Thymus (tissue), 11 donors: Measurements from ENCODE around the gene ANXA5. TPM values are rescaled to one million over a fixed set of nuclear protein-coding genes. Genes with fewer than 3 reads are reported as not detected.

Experiments used
- DNase-seq, 9 donors: peaks; one replicate each; pipeline ENCODE4 v3.0.0-alpha.2; 2013; ENCODE audit warnings: low spot score in 9 of 9, low read depth in 6 of 9, missing footprints in 1 of 9
- H3K27ac ChIP-seq, 2 donors: one replicate each; pipeline ENCODE4 v1.5.1; 2013; ENCODE audit warnings: control low read depth in 1 of 2, low read depth in 1 of 2, low read length in 1 of 2, mild to moderate bottlenecking in 1 of 2, moderate library complexity in 1 of 2
- H3K27me3 ChIP-seq, 2 donors: one replicate each; pipeline ENCODE4 v1.5.1; 2013; ENCODE audit warnings: low read length in 1 of 2; ENCODE audit not compliant: control insufficient read depth in 2 of 2, insufficient read depth in 1 of 2
- H3K36me3 ChIP-seq, 2 donors: one replicate each; pipeline ENCODE4 v1.5.1; 2013; ENCODE audit warnings: low read length in 1 of 2, mild to moderate bottlenecking in 1 of 2, moderate library complexity in 1 of 2; ENCODE audit not compliant: control insufficient read depth in 2 of 2, insufficient read depth in 2 of 2
- H3K4me1 ChIP-seq, 2 donors: one replicate each; pipeline ENCODE4 v1.5.1; 2013; ENCODE audit warnings: low read length in 2 of 2; ENCODE audit not compliant: control insufficient read depth in 2 of 2, insufficient read depth in 2 of 2
- H3K4me3 ChIP-seq, 2 donors: one replicate each; pipeline ENCODE4 v1.5.1; 2013; ENCODE audit warnings: low read length in 2 of 2, control low read depth in 1 of 2, mild to moderate bottlenecking in 1 of 2
- H3K9me3 ChIP-seq, 2 donors: one replicate each; pipeline ENCODE4 v1.5.1; 2013; ENCODE audit warnings: low read length in 1 of 2, mild to moderate bottlenecking in 1 of 2; ENCODE audit not compliant: control insufficient read depth in 2 of 2, insufficient read depth in 1 of 2
- WGBS: extraction: QIAGEN DNeasy Blood & Tissue Kit; methylation state at CpG from one replicate; pipeline ENCODE4 v1.1.7; 2013; 5-methylcytosine and 5-hydroxymethylcytosine counted together
- polyA plus RNA-seq: library from polyadenylated mRNA; stranded (reverse); fragments of 200-250 nt; gene quantifications from one replicate; pipeline ENCODE4 v1.2.3, GENCODE V29; 2013
- total RNA-seq: library from RNA; stranded (reverse); fragments of 120-200 nt; gene quantifications from one replicate; pipeline ENCODE4 v1.2.4, GENCODE V29; 2013
- donor health status: healthy.

ANXA5 gene
- total and polyA plus RNA-seq, 2 donors, result 88.2 to 193 TPM

DNA sequence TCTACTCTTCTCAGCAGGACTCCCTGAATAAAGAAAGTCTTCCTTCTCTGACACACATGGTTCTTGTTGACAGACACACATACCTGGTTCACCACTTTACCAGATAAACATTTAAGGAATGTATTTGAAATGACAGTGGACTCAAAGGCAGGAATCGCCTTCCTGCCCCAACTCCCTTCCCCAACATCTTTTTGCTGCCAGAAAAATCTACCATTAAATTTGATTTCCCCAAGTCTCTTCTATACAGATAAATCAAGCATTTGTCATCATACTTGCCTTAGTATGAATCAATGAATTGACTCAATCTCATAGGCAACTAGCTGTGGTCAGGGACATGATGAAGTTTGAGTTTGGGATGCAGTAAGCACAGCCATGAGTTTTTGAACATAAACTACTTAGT is 23.3 kb upstream of the ANXA5 start:
- Histone ChIP-seq H3K27ac (no peak overlapping the region), H3K9me3 (no peaks in the 10 kb centered on the region), H3K4me1 (no peaks in the 10 kb centered on the region), H3K4me3 (no peak overlapping the region), H3K27me3 (no peaks in the 10 kb centered on the region), H3K36me3 (no peaks in the 10 kb centered on the region)
- no peak for DNase-seq
- 89% methylated on average over 1 of the region's 1 CpG for WGBS

DNA sequence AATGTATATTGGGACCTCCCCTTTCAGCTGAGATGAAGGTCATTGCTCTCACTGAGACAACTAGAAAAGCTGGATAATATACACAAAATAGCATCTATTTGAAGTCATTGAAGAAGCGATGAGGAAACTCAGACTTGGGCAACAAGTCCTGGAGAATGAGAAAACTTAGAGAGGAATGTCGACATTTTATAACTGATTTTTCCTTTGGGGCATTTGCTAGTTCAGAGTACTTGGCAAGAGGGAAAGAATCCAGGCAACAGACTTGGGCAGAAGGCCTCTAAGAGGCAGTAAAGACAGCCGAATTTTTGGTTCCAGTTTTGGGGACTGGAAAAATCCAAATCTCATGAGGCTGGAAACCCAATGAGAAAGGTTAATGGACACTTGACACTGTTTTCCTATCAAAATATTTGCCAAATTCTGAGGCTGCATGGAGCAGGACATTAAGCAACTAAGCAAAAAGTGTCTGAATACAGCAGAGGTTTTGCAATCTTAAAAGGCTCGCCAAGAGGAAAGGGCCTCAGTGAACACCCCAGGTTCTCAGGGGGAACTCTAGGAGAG is 21.0 kb upstream of the ANXA5 start:
- no peaks in the 10 kb centered on the region for H3K36me3 ChIP-seq
- no peak overlapping the region for H3K27ac ChIP-seq
- H3K4me3 ChIP-seq, result no peak overlapping the region
- H3K9me3 ChIP-seq, result no peaks in the 10 kb centered on the region
- H3K27me3 ChIP-seq, result peaks cover 3 to 11% of the 10 kb centered on the region in 2 donors
- no peak for DNase-seq
- no peaks in the 10 kb centered on the region for H3K4me1 ChIP-seq
- 72% methylated on average over 4 of the region's 4 CpGs for WGBS

DNA sequence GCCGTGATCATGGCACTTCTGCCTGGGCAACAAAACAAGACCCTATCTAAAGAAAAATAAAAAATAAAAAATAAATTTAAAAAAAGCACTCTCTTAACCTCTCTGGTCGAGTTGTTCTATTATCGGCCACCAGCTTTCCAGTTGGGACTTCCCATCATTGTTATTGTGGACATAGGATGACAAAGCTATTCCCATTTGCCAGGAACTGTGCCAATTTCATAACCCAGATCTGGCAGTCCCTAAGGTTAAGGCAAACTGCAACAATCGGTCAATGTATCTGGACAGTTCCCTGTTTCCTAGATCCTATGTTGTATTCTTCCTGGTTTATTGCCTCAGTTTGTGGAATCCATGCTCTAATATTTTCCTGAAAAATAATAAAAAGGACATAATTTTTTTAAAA is 17.8 kb upstream of the ANXA5 start:
- no peak overlapping the region for H3K27ac ChIP-seq
- DNase-seq, result no peak
- H3K4me1 ChIP-seq, result no peaks in the 10 kb centered on the region
- no peaks in the 10 kb centered on the region for H3K9me3 ChIP-seq
- 95% methylated on average over 4 of the region's 4 CpGs for WGBS
- no peak overlapping the region for H3K4me3 ChIP-seq
- H3K36me3 ChIP-seq, result no peaks in the 10 kb centered on the region
- H3K27me3 ChIP-seq, result peaks cover 6 to 35% of the 10 kb centered on the region in 2 donors

DNA sequence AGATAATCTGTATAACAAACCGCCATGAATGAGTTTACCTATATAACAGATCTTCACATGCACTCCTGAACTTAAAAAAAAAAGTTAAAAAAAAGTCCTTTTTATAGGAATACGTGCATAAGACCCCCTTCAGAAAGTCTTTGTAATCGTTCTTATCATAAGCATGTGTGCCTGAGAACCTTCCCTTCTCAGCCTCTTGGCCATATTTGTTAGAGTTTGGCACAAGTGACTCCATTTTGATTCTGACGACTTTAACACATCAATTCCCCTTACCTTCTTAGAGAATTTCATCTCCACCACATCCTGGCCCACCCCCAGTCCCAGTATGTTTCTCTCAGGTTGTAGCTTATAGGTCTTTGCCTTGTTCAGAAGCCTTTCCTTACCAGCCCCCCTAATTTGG is 16.0 kb upstream of the ANXA5 start:
- WGBS, result 96% methylated on average over 4 of the region's 4 CpGs
- no peak overlapping the region for H3K27ac ChIP-seq
- no peak for DNase-seq
- no peak overlapping the region for H3K4me3 ChIP-seq
- peaks cover 6 to 38% of the 10 kb centered on the region in 2 donors for H3K27me3 ChIP-seq
- no peaks in the 10 kb centered on the region for H3K36me3 ChIP-seq
- H3K4me1 ChIP-seq, result no peaks in the 10 kb centered on the region
- H3K9me3 ChIP-seq, result no peaks in the 10 kb centered on the region

DNA sequence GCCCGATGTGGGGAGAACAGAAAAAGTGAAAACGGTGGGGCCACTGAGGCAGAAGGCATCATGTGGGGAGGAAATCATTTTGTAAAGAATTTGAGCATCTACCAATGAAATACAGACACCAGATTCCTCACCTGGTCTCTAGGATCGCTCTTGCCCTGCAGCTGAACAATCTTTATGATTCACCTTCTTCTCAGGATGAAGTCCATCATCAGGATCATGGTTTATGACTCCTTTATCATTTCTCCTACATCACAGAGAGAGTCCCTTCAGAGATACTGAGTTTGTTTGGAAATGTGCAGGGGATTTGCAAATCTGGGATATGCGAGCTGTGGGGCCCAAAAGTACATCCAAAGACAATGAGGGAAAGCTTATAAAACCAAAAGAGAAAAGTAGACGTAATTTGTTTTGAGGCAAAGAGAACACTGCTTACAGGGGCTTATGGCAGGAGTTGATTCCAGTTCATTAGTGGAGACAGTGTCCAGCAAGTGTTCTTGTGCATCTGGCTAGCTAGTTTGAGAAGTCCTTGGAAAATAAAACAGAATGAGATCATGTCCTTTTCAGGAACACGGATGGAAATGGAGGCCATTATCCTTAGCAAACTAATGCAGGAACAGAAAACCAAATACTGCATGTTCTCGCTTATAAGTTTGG is 15.3 kb upstream of the ANXA5 start:
- H3K4me3 ChIP-seq, result no peak overlapping the region
- 71% methylated on average over 7 of the region's 7 CpGs for WGBS

DNA sequence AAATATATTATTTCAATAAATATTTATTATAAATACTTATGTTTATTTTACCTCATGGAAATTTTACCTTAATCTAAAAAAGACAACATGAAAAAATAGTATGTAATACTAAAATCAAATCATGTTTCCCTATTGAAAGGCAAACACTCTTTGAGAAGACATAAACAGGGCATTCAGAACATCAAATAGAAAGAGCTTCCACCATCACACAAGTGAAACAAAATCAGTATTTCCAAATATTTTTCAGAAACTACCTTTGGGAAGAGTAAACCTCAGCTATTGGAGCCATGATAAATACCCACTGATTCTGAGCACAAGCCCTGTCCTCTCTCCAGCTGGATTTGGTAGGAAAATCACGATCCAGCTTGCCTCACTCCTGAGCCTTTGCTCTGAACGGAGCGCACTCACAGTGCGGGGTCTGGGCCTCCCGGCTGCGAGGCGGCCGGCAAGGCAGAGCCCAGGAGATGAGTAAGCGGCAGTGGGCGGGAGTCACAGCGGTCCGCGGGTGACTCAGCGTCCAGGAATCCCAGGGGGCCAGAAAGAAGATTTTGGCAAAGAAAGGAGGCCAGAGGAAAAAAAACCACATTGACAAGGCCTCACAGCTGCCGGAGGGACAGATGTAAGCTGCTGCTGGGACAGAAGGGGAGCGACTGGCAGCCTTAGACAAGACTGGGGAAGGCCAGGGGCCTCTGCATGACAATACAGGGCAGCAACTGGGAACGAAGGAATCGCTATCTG is 14.7 kb upstream of the ANXA5 start:
- no peaks in the 10 kb centered on the region for H3K9me3 ChIP-seq
- WGBS, result 9% methylated on average over 18 of the region's 18 CpGs
- no peak overlapping the region for H3K27ac ChIP-seq
- peak in 2 of 9 donors; percentile 2 to 25 for DNase-seq
- H3K36me3 ChIP-seq, result no peaks in the 10 kb centered on the region
- no peak overlapping the region for H3K4me3 ChIP-seq
- no peaks in the 10 kb centered on the region for H3K4me1 ChIP-seq
- H3K27me3 ChIP-seq, result peaks cover 6 to 38% of the 10 kb centered on the region in 2 donors

More for the DNA sequence above, 15.3 kb upstream of the ANXA5 start:
- no peaks in the 10 kb centered on the region for H3K9me3 ChIP-seq
- DNase-seq, result no peak
- no peak overlapping the region for H3K27ac ChIP-seq
- peaks cover 6 to 38% of the 10 kb centered on the region in 2 donors for H3K27me3 ChIP-seq
- H3K36me3 ChIP-seq, result no peaks in the 10 kb centered on the region
- H3K4me1 ChIP-seq, result no peaks in the 10 kb centered on the region

DNA sequence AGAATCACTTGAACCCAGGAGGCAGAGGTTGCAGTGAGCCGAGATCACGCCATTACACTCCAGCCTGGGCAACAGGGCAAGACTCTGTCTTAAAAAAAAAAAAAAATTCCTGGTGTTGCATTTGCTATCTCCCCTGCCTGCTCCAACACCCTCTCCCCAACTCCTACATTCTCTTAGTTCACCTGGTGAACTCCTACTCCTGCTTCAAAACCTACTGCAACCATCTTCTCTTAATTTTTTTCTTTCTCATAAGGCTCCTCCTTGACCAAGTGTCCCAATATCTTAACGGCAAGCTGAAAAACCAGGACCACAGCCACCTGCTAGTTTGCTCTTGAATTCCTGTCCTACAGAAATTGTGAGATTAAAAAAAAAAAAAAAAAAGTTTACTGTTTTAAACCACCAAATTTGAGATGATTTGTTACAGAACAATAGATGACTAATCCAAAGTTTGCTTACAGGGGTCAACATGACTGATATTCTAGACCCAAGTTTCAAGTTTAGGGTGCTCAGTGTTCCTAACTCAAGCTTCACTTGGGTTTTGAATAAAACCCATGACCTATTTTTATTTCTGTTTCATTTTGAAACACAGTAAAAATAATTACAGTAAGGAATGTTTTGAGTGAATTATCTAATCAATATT is 13.1 kb upstream of the ANXA5 start:
- 86% methylated on average over 3 of the region's 3 CpGs for WGBS
- DNase-seq, result no peak
- H3K27me3 ChIP-seq, result peaks cover 6 to 38% of the 10 kb centered on the region in 2 donors
- no peaks in the 10 kb centered on the region for H3K9me3 ChIP-seq
- no peaks in the 10 kb centered on the region for H3K4me1 ChIP-seq
- H3K4me3 ChIP-seq, result no peak overlapping the region
- no peaks in the 10 kb centered on the region for H3K36me3 ChIP-seq
- no peak overlapping the region for H3K27ac ChIP-seq

DNA sequence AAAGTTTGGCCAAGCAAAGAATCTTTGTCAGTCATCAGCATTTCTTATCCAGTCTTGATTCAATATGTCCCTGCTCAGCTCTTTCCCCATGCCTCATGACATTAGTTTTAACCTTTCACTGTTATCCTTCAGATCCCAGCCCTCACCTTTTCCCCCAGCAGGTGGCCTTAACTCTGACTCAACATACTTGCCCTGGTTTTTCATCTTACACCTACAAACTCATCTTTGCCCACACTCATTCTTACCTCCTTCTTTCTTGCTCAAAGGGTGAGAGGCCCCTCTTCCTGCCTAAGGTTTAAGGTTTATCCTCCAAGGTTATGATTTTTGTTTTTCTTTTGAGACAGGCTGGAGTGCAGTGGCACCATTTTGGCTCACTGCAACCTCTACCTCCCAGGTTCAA is 10.6 kb upstream of the ANXA5 start:
- Histone ChIP-seq H3K36me3 (no peaks in the 10 kb centered on the region), H3K4me1 (no peaks in the 10 kb centered on the region), H3K27ac (no peak overlapping the region), H3K4me3 (no peak overlapping the region), H3K9me3 (no peaks in the 10 kb centered on the region), H3K27me3 (peaks cover 3 to 29% of the 10 kb centered on the region in 2 donors)
- DNase-seq, result no peak

DNA sequence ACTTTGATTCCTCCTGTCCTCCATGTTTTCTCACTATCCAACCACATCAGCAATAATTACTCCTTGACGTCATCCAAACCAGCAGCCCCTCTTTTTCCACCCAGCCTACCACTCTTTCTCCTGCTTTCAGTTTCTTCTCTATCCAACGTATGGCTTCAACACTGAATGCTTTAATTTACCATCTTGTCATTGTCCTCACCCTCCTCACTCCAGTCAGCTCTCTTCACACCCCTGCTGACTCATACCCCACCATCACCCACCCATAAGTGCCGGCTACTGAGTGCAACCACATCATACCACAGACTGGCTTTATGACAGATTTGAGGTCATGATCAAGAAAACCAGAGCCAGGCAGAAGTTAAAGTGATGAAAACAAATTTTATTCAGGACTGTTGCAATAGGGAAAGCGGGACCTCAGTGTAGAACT is 9.8 kb upstream of the ANXA5 start:
- H3K27ac ChIP-seq, result no peak overlapping the region
- DNase-seq, result no peak
- no peaks in the 10 kb centered on the region for H3K4me1 ChIP-seq
- WGBS, result 46% methylated on average over 4 of the region's 4 CpGs
- no peaks in the 10 kb centered on the region for H3K9me3 ChIP-seq
- no peak overlapping the region for H3K4me3 ChIP-seq
- no peaks in the 10 kb centered on the region for H3K36me3 ChIP-seq
- peaks cover 3 to 22% of the 10 kb centered on the region in 2 donors for H3K27me3 ChIP-seq
